ENCODE data around the gene LHFPL2. TPM values are rescaled to one million over a fixed set of nuclear protein-coding genes. Genes with fewer than 3 reads are reported as not detected.

Gene LHFPL2
- total and polyA plus RNA-seq, 2 of the 4 experiments (the other 2 are of a cell fraction) = 6.5 to 11.3 TPM

DNA sequence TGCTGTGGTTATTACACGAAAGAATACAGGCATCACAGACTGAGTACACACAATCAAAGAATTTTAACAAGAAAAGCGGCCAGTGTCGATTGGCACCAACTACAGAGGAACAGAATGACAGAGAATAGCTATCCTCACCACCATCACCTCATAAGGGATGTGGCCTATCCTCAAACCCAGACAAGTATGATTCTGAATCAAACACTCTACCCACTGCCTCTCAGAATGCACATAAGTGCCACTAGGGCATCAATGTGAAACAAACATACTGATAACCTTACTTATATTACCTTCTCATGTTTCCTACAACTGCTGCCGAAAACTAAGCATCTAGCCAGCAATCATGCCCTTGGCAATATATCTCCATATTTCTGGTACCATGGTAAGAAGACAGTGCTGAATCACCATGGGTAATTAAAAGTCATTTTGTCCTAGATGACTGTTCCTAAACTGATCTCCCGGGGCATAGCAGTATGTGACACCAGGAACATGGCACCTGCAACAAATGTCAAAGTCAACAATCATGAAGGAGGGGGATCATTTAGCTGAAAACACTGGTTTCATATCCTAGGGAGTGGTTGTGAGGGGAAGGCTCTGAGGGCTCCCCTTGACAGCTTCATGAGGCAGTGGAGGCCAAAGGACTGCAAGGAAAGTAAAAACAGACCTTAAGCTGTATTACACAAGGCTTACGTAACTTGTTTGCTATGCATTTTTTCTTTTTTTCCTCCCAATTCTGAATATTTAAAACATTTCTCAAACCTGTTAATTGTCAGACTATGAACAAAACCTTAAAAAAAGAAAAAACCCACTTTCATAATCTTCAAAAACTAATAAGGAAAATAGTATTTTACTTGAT, 88.3 kb downstream of the LHFPL2 start:
- POLR2A ChIA-PET (ENCODE audit: unreplicated experiment) = no interaction called here
- H4K8ac ChIP-seq (ENCODE audit: low read depth in 2 of 2, low read length in 2 of 2) = no peak overlapping the region

More for the DNA sequence above, 88.3 kb downstream of the LHFPL2 start:
- in situ Hi-C loops (cut with MboI; ENCODE audit: low sequenced_read_pairs) (no loop called here), intact Hi-C loops (cut with micrococcal nuclease) (no loop called here), dilution Hi-C loops (cut with HindIII; ENCODE audit: low sequenced_read_pairs, unreplicated experiment) (no loop called here)
- no peak overlapping the region for H3K4ac ChIP-seq (ENCODE audit: low read depth, low read length)
- no peak overlapping the region for H2BK5ac ChIP-seq (ENCODE audit: low read depth, low read length, poor library complexity, severe bottlenecking)
- H3K36me3 ChIP-seq (ENCODE audit: control insufficient read depth, insufficient read depth, low read length) = peaks cover 13% of the 10 kb centered on the region
- peaks cover 20% of the 10 kb centered on the region; the same call in 1 of the 2 replicates for H3K9me1 ChIP-seq (ENCODE audit: insufficient read depth, low read length)
- no peak overlapping the region for H3K23ac ChIP-seq (ENCODE audit: low read depth, low read length)
- H4K5ac ChIP-seq (ENCODE audit: low read depth, low read length) = no peak overlapping the region
- no peak overlapping the region for H2AK9ac ChIP-seq (replicated peaks; ENCODE audit: low read depth, low read length, poor library complexity)
- H3K9ac ChIP-seq (ENCODE audit: low read depth, low read length) = no peak overlapping the region
- no peak overlapping the region for H2BK20ac ChIP-seq (ENCODE audit: low read depth, low read length)
- no peak overlapping the region for H3K4me3 ChIP-seq (ENCODE audit: insufficient read depth, low read depth, low read length)
- H3K4me1 ChIP-seq (ENCODE audit: control insufficient read depth, insufficient read depth, low read length) = no peaks in the 10 kb centered on the region
- no peak overlapping the region for H2BK15ac ChIP-seq (ENCODE audit: low read depth, low read length)
- no peaks in the 10 kb centered on the region for H4K20me1 ChIP-seq (ENCODE audit: insufficient read depth, low read length)
- H3K27me3 ChIP-seq (ENCODE audit: control insufficient read depth, insufficient read depth, low read length) = no peaks in the 10 kb centered on the region
- H3K4me2 ChIP-seq (ENCODE audit: low read depth, low read length) = no peak overlapping the region
- H3K18ac ChIP-seq (ENCODE audit: low read depth, low read length) = no peak overlapping the region
- 90% methylated on average over 2 of the region's 6 CpGs; no CpG with 5 or more reads in 1 of the 2 experiments for WGBS, 2 experiments (ENCODE audit: extremely low coverage in 2 of 2, insufficient read length in 1 of 2)
- H2BK120ac ChIP-seq (ENCODE audit: low read depth, low read length) = no peak overlapping the region
- H3K27ac ChIP-seq (ENCODE audit: insufficient read depth, low read length) = no peak overlapping the region
- ATAC-seq (ENCODE audit: low read depth) (no peak), DNase-seq (no peak)
- peaks cover 2% of the 10 kb centered on the region; the same call in 1 of the 2 replicates for H3K9me3 ChIP-seq (ENCODE audit: control insufficient read depth, insufficient read depth, low read length)
- no peak overlapping the region for H4K91ac ChIP-seq (ENCODE audit: insufficient read depth, low read depth, low read length)
- H2AK5ac ChIP-seq (ENCODE audit: low read depth, low read length) = no peak overlapping the region
- no peak overlapping the region for H2AFZ ChIP-seq (replicated peaks; ENCODE audit: low read length, poor library complexity)
- TF ChIP-seq CEBPB (IDR thresholded peaks at IDR 0.05; ENCODE audit: low read depth, low read length) (no peak), RFX5 (IDR thresholded peaks at IDR 0.05; ENCODE audit: low read depth, low read length) (no peak), FOS (IDR thresholded peaks at IDR 0.05; ENCODE audit: low read depth, low read length) (no peak), MAZ (IDR thresholded peaks at IDR 0.05; ENCODE audit: borderline replicate concordance, low read depth, low read length) (no peak), RAD21 (IDR thresholded peaks at IDR 0.05; ENCODE audit: low read length) (no peak), RCOR1 (IDR thresholded peaks at IDR 0.05; ENCODE audit: insufficient replicate concordance, low read length) (no peak), BHLHE40 (IDR thresholded peaks at IDR 0.05; ENCODE audit: low read depth, low read length) (no peak)
- TF ChIP-seq, protein P1, sequence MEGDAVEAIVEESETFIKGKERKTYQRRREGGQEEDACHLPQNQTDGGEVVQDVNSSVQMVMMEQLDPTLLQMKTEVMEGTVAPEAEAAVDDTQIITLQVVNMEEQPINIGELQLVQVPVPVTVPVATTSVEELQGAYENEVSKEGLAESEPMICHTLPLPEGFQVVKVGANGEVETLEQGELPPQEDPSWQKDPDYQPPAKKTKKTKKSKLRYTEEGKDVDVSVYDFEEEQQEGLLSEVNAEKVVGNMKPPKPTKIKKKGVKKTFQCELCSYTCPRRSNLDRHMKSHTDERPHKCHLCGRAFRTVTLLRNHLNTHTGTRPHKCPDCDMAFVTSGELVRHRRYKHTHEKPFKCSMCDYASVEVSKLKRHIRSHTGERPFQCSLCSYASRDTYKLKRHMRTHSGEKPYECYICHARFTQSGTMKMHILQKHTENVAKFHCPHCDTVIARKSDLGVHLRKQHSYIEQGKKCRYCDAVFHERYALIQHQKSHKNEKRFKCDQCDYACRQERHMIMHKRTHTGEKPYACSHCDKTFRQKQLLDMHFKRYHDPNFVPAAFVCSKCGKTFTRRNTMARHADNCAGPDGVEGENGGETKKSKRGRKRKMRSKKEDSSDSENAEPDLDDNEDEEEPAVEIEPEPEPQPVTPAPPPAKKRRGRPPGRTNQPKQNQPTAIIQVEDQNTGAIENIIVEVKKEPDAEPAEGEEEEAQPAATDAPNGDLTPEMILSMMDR (conservative IDR thresholded peaks at IDR 0.05; ENCODE audit: low read depth, low read length) = no peak
- TF ChIP-seq, protein P2, sequence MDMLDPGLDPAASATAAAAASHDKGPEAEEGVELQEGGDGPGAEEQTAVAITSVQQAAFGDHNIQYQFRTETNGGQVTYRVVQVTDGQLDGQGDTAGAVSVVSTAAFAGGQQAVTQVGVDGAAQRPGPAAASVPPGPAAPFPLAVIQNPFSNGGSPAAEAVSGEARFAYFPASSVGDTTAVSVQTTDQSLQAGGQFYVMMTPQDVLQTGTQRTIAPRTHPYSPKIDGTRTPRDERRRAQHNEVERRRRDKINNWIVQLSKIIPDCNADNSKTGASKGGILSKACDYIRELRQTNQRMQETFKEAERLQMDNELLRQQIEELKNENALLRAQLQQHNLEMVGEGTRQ (IDR thresholded peaks at IDR 0.05; ENCODE audit: low read depth, low read length) = no peak
- H3K14ac ChIP-seq (replicated peaks; ENCODE audit: low read depth, low read length) = no peak overlapping the region
- no peak overlapping the region for H3K56ac ChIP-seq (ENCODE audit: extremely low read depth, insufficient read depth, low read length)
- H3K79me1 ChIP-seq (ENCODE audit: low read depth in 1 of 2, low read length in 2 of 2) = peaks cover 33 to 38% of the 10 kb centered on the region in 2 experiments
- CTCF ChIA-PET = no interaction called here
- no TSS peak for BruUV-seq (replicated peaks)

Measured in IMR-90 (cell line).